Measurements from ENCODE around the gene NFASC.

The NFASC gene

GRCh38 chr1:205016075-205016474 lies 145.4 kb downstream of the NFASC start:
- no peak for DNase-seq

GRCh38 chr1:205016584-205016983 lies 145.9 kb downstream of the NFASC start:
- no peak for DNase-seq

- DNase-seq, result no peak
Measured at GRCh38 chr1:205017001-205017400, 146.3 kb downstream of the NFASC start.

- no peak for DNase-seq
Measured at GRCh38 chr1:205017766-205018165, 147.1 kb downstream of the NFASC start.

GRCh38 chr1:205018381-205018780 lies 147.7 kb downstream of the NFASC start:
- DNase-seq, result no peak

GRCh38 chr1:205020466-205020865 lies 149.8 kb downstream of the NFASC start:
- no peak for DNase-seq

- DNase-seq, result no peak
Measured at GRCh38 chr1:205024679-205025078, 154.0 kb downstream of the NFASC start.

GRCh38 chr1:205025239-205025638 lies 154.6 kb downstream of the NFASC start:
- DNase-seq, result no peak

GRCh38 chr1:205026181-205026580 lies 155.5 kb downstream of the NFASC start:
- DNase-seq, result no peak

GRCh38 chr1:205028390-205028789 lies 157.7 kb downstream of the NFASC start:
- DNase-seq, result no peak

- no peak for DNase-seq
Measured at GRCh38 chr1:205028924-205029323, 158.3 kb downstream of the NFASC start.

- no peak for DNase-seq
Measured at GRCh38 chr1:205030241-205030640, 159.6 kb downstream of the NFASC start.

GRCh38 chr1:205030896-205031295 lies 160.2 kb downstream of the NFASC start:
- no peak for DNase-seq

GRCh38 chr1:205032508-205032907 lies 161.8 kb downstream of the NFASC start:
- DNase-seq, result no peak

- DNase-seq, result no peak
Measured at GRCh38 chr1:205037539-205037938, 166.9 kb downstream of the NFASC start.

- DNase-seq, result no peak
Measured at GRCh38 chr1:205038132-205038786, 167.6 kb downstream of the NFASC start.

GRCh38 chr1:205041001-205041715 lies 170.5 kb downstream of the NFASC start:
- no peak for DNase-seq

GRCh38 chr1:205041998-205042910 lies 171.6 kb downstream of the NFASC start:
- no peak for DNase-seq

- no peak for DNase-seq
Measured at GRCh38 chr1:205042911-205043806, 172.5 kb downstream of the NFASC start, which contains the start of gene CNTN2. CNTN2 (plus strand) TSS chr1:205043212; CDS start chr1:205053186, 9,974 bp downstream.

- DNase-seq, result no peak
Measured at GRCh38 chr1:205043866-205044265, 173.2 kb downstream of the NFASC start.

- no peak for DNase-seq
Measured at GRCh38 chr1:205044741-205045140, 174.1 kb downstream of the NFASC start.

GRCh38 chr1:205045146-205045545 lies 174.5 kb downstream of the NFASC start:
- DNase-seq, result no peak

Data from NCI-H226 (cell line).